Sigmoid colon (tissue), 7 donors: Measurements from ENCODE around the gene PELI1. TPM values are rescaled to one million over a fixed set of nuclear protein-coding genes. Genes with fewer than 3 reads are reported as not detected.
A peak's percentile ranks its signal among the peaks of the same experiment; 100 is the strongest.

Experiments
- DNase-seq: peaks from one replicate; pipeline ENCODE4 v3.0.0-alpha.2; 2019
- H3K27ac ChIP-seq, 4 donors: fragments of 200-600 bp; sonication (generic); one replicate each; pipeline ENCODE4 v1.5.1; 2016 to 2019; ENCODE audit warnings: mild to moderate bottlenecking in 1 of 4
- H3K27me3 ChIP-seq, 3 donors: fragments of 200-600 bp; sonication (generic); one replicate each; pipeline ENCODE4 v1.5.1; 2019; ENCODE audit warnings: mild to moderate bottlenecking in 1 of 3
- H3K36me3 ChIP-seq, 4 donors: fragments of 200-600 bp; sonication (generic); one replicate each; pipeline ENCODE4 v1.5.1; 2016 to 2019
- H3K4me1 ChIP-seq, 4 donors: fragments of 200-600 bp; sonication (generic); one replicate each; pipeline ENCODE4 v1.5.1; 2017 to 2019
- H3K4me3 ChIP-seq, 4 donors: fragments of 200-600 bp; sonication (generic); one replicate each; pipeline ENCODE4 v1.5.1; 2017 to 2019; ENCODE audit warnings: mild to moderate bottlenecking in 2 of 4, moderate library complexity in 1 of 4
- H3K9me3 ChIP-seq, 4 donors: fragments of 200-600 bp in 3 of 4; sonication (generic) in 3 of 4; one replicate each; pipeline versions ENCODE4 v1.5.1 to v1.6.1; 2013 to 2019
- CTCF ChIP-seq, 4 experiments: fragments of 450-650 bp in 3 of 4; fragments of 200-600 bp in 1 of 4; IDR thresholded peaks; one replicate each; pipeline ENCODE4 v1.5.1; 2016 to 2019; ENCODE audit warnings: antibody characterized with exemption in 4 of 4, mild to moderate bottlenecking in 3 of 4, moderate library complexity in 2 of 4
- EP300 ChIP-seq, 4 donors: sonication (generic); formaldehyde crosslinking; IDR thresholded peaks; one replicate each; pipeline ENCODE4 v1.6.1; 2017; ENCODE audit warnings: antibody characterized with exemption in 4 of 4
- POLR2A ChIP-seq, 2 donors: fragments of 450-650 bp; IDR thresholded peaks; one replicate each; pipeline ENCODE4 v1.6.1; 2016; ENCODE audit warnings: antibody characterized with exemption in 2 of 2, mild to moderate bottlenecking in 2 of 2, moderate library complexity in 2 of 2
- POLR2AphosphoS5 ChIP-seq, 4 donors: sonication (generic); formaldehyde crosslinking; IDR thresholded peaks; one replicate each; pipeline ENCODE4 v1.6.1; 2017; ENCODE audit warnings: antibody characterized with exemption in 4 of 4
- WGBS, 2 donors: extraction: QIAGEN DNeasy Blood & Tissue Kit; methylation state at CpG; one replicate each; pipeline ENCODE4 v1.1.7; 2013; 5-methylcytosine and 5-hydroxymethylcytosine counted together
- intact Hi-C: fragments of 100-400 bp; cut with DNase I; formaldehyde crosslinking; loops from one replicate; pipeline ENCODE4 v1.15.1; 2023
- polyA plus RNA-seq, 3 donors: library from polyadenylated mRNA; stranded (reverse); fragments of 200-250 nt; gene quantifications; one replicate each; pipeline ENCODE4 v1.2.3, GENCODE V29; 2013
- total RNA-seq, 4 donors: library from RNA; depleted of rRNA; stranded (reverse); fragments of >200 nt; gene quantifications; one replicate each; pipeline ENCODE4 v1.1.0, GENCODE V29; 2016
- donor health status: healthy with polysubstance abuse.
- donor health status: Bipolar disorder and iron deficiency.
- donor health status: healthy.

PELI1 gene
- total and polyA plus RNA-seq, 7 donors: 18.6 to 30.8 (median 24.3) TPM

DNA sequence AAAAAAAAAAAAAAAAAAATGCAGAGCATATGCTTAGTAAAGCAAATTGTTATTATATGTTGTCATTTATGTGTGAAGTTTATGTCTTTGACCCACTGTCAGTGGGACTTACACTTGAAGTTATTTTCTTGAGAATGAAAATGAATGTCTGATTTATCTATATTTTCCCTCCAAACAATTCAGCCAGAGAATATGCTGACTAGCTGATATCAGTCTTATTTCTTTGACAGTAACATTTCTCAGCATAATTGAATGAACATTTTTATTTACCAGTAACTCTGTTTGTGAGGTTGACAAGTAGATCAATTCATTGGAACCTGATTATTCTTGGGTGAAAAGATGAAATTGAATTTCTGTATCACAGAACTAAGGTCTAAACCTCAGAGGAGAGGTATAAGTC lies 85.0 kb downstream of the PELI1 start:
- Histone ChIP-seq H3K27ac (no peak overlapping the region), H3K4me3 (no peak overlapping the region), H3K27me3 (no peaks in the 10 kb centered on the region), H3K4me1 (peaks cover 0 to 8% (median 4%) of the 10 kb centered on the region in 4 donors), H3K9me3 (no peaks in the 10 kb centered on the region), H3K36me3 (no peaks in the 10 kb centered on the region)
- no peak for TF ChIP-seq POLR2AphosphoS5 (IDR thresholded peaks at IDR 0.05)
- no peak for TF ChIP-seq POLR2A (IDR thresholded peaks at IDR 0.05)
- TF ChIP-seq CTCF (IDR thresholded peaks at IDR 0.05): no peak
- no peak for TF ChIP-seq EP300 (IDR thresholded peaks at IDR 0.05)
- intact Hi-C loops: loop anchor here (10.0 kb wide), 1 partner anchor 166 kb away; no protein-coding TSS in a partner anchor
- no peak for DNase-seq

DNA sequence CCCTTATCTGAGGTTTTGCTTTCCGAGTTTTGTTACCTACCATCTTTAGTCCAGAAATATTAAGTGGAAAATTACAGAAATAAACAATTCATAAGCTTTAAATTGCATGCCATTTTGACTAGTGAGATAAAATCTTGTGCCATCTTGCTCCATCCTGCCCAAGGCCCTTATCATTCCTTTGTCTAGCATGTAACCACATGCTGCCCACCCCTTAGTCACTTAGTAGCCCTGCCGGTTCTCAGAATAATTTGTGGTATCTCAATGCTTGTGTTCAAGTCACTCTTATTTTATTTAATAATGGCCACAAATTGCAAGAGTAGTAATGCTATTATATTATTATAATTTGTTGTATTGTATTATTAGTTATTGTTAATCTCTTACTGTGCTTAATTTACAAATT lies 88.2 kb downstream of the PELI1 start:
- Histone ChIP-seq H3K4me3 (no peak overlapping the region), H3K27me3 (no peaks in the 10 kb centered on the region), H3K27ac (no peak overlapping the region), H3K36me3 (no peaks in the 10 kb centered on the region), H3K9me3 (no peaks in the 10 kb centered on the region), H3K4me1 (no peaks in the 10 kb centered on the region)
- TF ChIP-seq EP300 (IDR thresholded peaks at IDR 0.05) (no peak), POLR2A (IDR thresholded peaks at IDR 0.05) (no peak), POLR2AphosphoS5 (IDR thresholded peaks at IDR 0.05) (no peak), CTCF (IDR thresholded peaks at IDR 0.05) (no peak)
- 94% methylated on average over 2 of the region's 2 CpGs for WGBS, 2 donors
- DNase-seq: no peak
- intact Hi-C loops: loop anchor here (10.0 kb wide), 1 partner anchor 169 kb away; no protein-coding TSS in a partner anchor

GRCh38 chr2:64054161-64054915 lies 89.9 kb downstream of the PELI1 start:
- TF ChIP-seq POLR2AphosphoS5 (IDR thresholded peaks at IDR 0.05) (no peak), POLR2A (IDR thresholded peaks at IDR 0.05) (no peak), CTCF (IDR thresholded peaks at IDR 0.05) (no peak), EP300 (IDR thresholded peaks at IDR 0.05) (no peak)
- Histone ChIP-seq H3K4me3 (no peak overlapping the region), H3K27ac (no peak overlapping the region), H3K27me3 (no peaks in the 10 kb centered on the region), H3K36me3 (no peaks in the 10 kb centered on the region), H3K9me3 (no peaks in the 10 kb centered on the region), H3K4me1 (no peaks in the 10 kb centered on the region)
- DNase-seq: no peak
- intact Hi-C loops: loop anchor here (5.0 to 10.0 kb wide), 3 partner anchors 88 to 258 kb away; partner anchors contain the start of gene PELI1
- 50 to 55% methylated on average over 4 of the region's 4 CpGs for WGBS, 2 donors

DNA sequence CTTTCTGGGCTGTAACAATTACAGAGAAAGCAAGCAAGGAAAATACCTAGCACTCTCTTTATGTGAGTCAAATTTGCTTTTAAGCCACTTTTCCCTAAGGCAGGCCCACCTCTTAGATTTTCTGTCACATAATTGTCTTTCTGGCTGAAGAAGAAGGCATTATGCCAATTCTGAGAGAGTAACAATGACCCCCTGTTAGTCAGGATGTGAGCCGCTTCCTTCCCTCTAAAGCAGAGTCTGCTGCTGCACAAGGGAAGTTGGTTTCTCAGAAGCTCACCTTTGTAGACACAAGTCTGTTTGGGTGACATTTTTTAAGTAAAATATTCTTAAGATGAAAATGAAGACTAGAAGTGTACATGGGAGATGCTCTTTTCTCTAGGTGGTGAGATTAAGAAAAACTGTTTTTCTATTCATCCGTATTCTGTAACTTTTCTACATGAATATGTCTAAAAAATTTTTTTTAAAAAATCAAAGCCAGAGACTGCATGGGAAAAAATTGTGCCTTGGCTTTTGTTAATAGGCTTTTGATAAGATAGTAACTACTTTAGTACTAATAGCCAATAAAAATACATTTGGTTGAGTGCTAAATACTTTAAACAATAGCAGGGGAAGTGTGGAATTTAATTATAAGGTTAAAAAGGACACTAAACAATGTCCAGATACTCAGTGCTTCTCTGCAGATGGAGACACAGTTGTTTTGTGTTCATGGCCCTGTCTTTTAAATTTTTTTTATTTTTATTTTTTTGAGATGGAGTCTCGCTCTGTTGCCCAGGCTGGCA lies 91.6 kb downstream of the PELI1 start:
- no peak for DNase-seq
- 86 to 95% methylated on average over 3 of the region's 3 CpGs for WGBS, 2 donors
- H3K27ac ChIP-seq: peak overlapping the region in 1 of 4 donors; percentile 14

More for the DNA sequence above, 91.6 kb downstream of the PELI1 start:
- intact Hi-C loops: loop anchor here (5.0 to 10.0 kb wide), 3 partner anchors 90 to 260 kb away; partner anchors contain the start of gene PELI1
- no peak overlapping the region for H3K4me3 ChIP-seq
- H3K36me3 ChIP-seq: no peaks in the 10 kb centered on the region
- H3K4me1 ChIP-seq: no peaks in the 10 kb centered on the region
- H3K9me3 ChIP-seq: no peaks in the 10 kb centered on the region
- H3K27me3 ChIP-seq: no peaks in the 10 kb centered on the region
- TF ChIP-seq CTCF (IDR thresholded peaks at IDR 0.05) (no peak), POLR2A (IDR thresholded peaks at IDR 0.05) (no peak), POLR2AphosphoS5 (IDR thresholded peaks at IDR 0.05) (no peak), EP300 (IDR thresholded peaks at IDR 0.05) (no peak)
